HG02840 (cell line): ENCODE data around the gene ADIRF.
"Not testable (repeated sequence)": the region's sequence is repeated elsewhere in the genome, so short reads cannot be mapped to it uniquely, and the experiment has no call there.

ENCODE experiments used
- ATAC-seq: cut with Tn5 transposase; IDR thresholded peaks from one replicate; pipeline ENCODE4 v1.9.1; 2021; ENCODE audit warnings: mild to moderate bottlenecking, moderate library complexity, moderate number of reproducible peaks; ENCODE audit not compliant: unreplicated experiment, low FRiP score

The ADIRF gene

GRCh38 chr10:86974484-86974883, 6.2 kb downstream of the ADIRF start:
- no peak for ATAC-seq

- no peak for ATAC-seq
Observed at GRCh38 chr10:86976362-86977056, 8.2 kb downstream of the ADIRF start.

- ATAC-seq = not testable (repeated sequence)
Observed at GRCh38 chr10:86978457-86978856, 10.2 kb downstream of the ADIRF start.

GRCh38 chr10:86979296-86979818, 11.1 kb downstream of the ADIRF start:
- no peak for ATAC-seq

GRCh38 chr10:86979977-86980448, 11.7 kb downstream of the ADIRF start:
- no peak for ATAC-seq

- ATAC-seq = not testable (repeated sequence)
Observed at GRCh38 chr10:86981020-86981419, 12.7 kb downstream of the ADIRF start.

GRCh38 chr10:86981716-86982115, 13.4 kb downstream of the ADIRF start:
- no peak for ATAC-seq

- ATAC-seq = not testable (repeated sequence)
Observed at GRCh38 chr10:86984498-86984897, 16.2 kb downstream of the ADIRF start.

GRCh38 chr10:86988520-86988919, 20.2 kb downstream of the ADIRF start:
- no peak for ATAC-seq

GRCh38 chr10:86991362-86991761, 23.1 kb downstream of the ADIRF start:
- ATAC-seq = not testable (repeated sequence)

- no peak for ATAC-seq
Observed at GRCh38 chr10:86992456-86992855, 24.2 kb downstream of the ADIRF start.

GRCh38 chr10:86992929-86993328, 24.6 kb downstream of the ADIRF start:
- no peak for ATAC-seq

- not testable (repeated sequence) for ATAC-seq
Observed at GRCh38 chr10:86999802-87000403, 31.6 kb downstream of the ADIRF start.

- no peak for ATAC-seq
Observed at GRCh38 chr10:87000491-87000890, 32.2 kb downstream of the ADIRF start.

- not testable (repeated sequence) for ATAC-seq
Observed at GRCh38 chr10:87007124-87007523, 38.8 kb downstream of the ADIRF start.

GRCh38 chr10:87007674-87008073, 39.4 kb downstream of the ADIRF start:
- ATAC-seq = not testable (repeated sequence)

- not testable (repeated sequence) for ATAC-seq
Observed at GRCh38 chr10:87008303-87008702, 40.0 kb downstream of the ADIRF start.

GRCh38 chr10:87009134-87009696, 40.9 kb downstream of the ADIRF start:
- ATAC-seq = not testable (repeated sequence)

- not testable (repeated sequence) for ATAC-seq
Observed at GRCh38 chr10:87013528-87013927, 45.2 kb downstream of the ADIRF start.

GRCh38 chr10:87014986-87015716, 46.9 kb downstream of the ADIRF start:
- ATAC-seq = not testable (repeated sequence)

- not testable (repeated sequence) for ATAC-seq
Observed at GRCh38 chr10:87018127-87018526, 49.8 kb downstream of the ADIRF start.
